Esophagus squamous epithelium (tissue), 4 donors: ENCODE measurements around the gene PHACTR2.

ENCODE experiments used
- CTCF ChIP-seq, 6 experiments: fragments of 450-650 bp in 4 of 6; fragments of 200-600 bp in 2 of 6; sonication (generic) in 2 of 6; IDR thresholded peaks; one replicate each; pipeline ENCODE4 v1.5.1; 2016 to 2019; ENCODE audit warnings: antibody characterized with exemption in 6 of 6, mild to moderate bottlenecking in 4 of 6, moderate library complexity in 4 of 6
- POLR2A ChIP-seq, 4 donors: fragments of 450-650 bp; IDR thresholded peaks; one replicate each; pipeline ENCODE4 v1.6.1; 2017; ENCODE audit warnings: antibody characterized with exemption in 4 of 4, mild to moderate bottlenecking in 4 of 4, moderate library complexity in 3 of 4

DNA sequence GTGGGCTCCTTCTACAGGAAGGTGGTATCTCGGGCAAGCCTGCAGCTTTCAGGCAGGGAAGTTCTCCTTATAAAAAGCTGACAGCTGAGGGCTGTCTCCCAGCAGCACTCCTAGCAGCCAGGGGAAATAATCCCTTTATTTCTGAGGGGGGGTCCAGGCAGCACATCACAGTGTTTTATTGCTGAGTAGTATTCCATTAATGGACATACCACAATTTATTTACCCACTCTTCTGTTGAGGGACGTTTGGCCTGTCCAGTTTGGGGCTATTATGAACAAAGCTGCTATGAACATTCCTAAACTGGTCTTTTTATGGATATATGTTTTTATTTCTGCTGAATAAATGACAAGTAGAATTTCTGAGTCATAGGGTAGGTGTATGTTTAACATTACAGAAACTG lies 20.0 kb upstream of the PHACTR2 start:
- TF ChIP-seq CTCF (IDR thresholded peaks at IDR 0.05) (no peak), POLR2A (IDR thresholded peaks at IDR 0.05) (no peak)
